Stimulated activated CD8-positive, alpha-beta memory T cell treated with anti-CD3 and anti-CD28 coated beads, Interleukin-7, amount 100 ng/mL, for 48 hours (primary cell): Measurements from ENCODE around the gene ARHGAP30.
"Not testable (repeated sequence)": the region's sequence is repeated elsewhere in the genome, so short reads cannot be mapped to it uniquely, and the experiment has no call there.

Experiments used
- DNase-seq, 2 donors: peaks; one replicate each; pipeline ENCODE4 v3.0.0-alpha.2; 2020; ENCODE audit warnings: low read depth in 1 of 2; ENCODE audit errors: extremely low read depth in 1 of 2

Gene ARHGAP30, protein sequence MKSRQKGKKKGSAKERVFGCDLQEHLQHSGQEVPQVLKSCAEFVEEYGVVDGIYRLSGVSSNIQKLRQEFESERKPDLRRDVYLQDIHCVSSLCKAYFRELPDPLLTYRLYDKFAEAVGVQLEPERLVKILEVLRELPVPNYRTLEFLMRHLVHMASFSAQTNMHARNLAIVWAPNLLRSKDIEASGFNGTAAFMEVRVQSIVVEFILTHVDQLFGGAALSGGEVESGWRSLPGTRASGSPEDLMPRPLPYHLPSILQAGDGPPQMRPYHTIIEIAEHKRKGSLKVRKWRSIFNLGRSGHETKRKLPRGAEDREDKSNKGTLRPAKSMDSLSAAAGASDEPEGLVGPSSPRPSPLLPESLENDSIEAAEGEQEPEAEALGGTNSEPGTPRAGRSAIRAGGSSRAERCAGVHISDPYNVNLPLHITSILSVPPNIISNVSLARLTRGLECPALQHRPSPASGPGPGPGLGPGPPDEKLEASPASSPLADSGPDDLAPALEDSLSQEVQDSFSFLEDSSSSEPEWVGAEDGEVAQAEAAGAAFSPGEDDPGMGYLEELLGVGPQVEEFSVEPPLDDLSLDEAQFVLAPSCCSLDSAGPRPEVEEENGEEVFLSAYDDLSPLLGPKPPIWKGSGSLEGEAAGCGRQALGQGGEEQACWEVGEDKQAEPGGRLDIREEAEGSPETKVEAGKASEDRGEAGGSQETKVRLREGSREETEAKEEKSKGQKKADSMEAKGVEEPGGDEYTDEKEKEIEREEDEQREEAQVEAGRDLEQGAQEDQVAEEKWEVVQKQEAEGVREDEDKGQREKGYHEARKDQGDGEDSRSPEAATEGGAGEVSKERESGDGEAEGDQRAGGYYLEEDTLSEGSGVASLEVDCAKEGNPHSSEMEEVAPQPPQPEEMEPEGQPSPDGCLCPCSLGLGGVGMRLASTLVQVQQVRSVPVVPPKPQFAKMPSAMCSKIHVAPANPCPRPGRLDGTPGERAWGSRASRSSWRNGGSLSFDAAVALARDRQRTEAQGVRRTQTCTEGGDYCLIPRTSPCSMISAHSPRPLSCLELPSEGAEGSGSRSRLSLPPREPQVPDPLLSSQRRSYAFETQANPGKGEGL

DNA sequence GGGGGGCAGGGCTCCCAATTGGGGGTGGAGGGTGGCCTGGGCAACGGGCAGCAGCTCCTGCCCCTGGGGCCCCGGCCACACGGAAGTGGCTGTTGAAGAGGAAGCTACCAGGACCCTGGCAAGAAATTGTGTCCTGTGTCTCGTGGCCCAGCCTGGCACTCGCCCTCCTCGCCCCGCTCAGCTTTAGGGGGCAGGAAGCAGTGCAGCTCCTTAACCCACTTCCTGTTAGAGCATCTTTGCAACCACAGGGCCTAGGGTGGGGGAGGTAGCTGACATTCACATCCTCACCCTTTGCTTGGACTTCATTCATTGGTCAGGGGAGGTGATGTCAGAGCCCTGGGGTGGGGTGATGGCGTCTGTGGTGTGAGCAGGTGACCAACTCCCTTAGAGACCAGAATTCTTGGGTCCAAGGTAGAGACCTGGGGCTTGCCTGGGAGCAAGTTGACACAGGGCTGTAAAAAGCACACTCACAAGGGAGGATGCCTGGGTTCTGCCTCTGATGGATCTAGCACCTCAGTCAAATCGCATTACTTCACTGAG, at the start of gene ARHGAP30:
Gene ARHGAP30, minus strand, starts transcription at position 161 of the 540 bp plus-strand sequence. CDS start 267 bp downstream, outside the sequence.
- peak; percentile 72 to 91 for DNase-seq

DNA sequence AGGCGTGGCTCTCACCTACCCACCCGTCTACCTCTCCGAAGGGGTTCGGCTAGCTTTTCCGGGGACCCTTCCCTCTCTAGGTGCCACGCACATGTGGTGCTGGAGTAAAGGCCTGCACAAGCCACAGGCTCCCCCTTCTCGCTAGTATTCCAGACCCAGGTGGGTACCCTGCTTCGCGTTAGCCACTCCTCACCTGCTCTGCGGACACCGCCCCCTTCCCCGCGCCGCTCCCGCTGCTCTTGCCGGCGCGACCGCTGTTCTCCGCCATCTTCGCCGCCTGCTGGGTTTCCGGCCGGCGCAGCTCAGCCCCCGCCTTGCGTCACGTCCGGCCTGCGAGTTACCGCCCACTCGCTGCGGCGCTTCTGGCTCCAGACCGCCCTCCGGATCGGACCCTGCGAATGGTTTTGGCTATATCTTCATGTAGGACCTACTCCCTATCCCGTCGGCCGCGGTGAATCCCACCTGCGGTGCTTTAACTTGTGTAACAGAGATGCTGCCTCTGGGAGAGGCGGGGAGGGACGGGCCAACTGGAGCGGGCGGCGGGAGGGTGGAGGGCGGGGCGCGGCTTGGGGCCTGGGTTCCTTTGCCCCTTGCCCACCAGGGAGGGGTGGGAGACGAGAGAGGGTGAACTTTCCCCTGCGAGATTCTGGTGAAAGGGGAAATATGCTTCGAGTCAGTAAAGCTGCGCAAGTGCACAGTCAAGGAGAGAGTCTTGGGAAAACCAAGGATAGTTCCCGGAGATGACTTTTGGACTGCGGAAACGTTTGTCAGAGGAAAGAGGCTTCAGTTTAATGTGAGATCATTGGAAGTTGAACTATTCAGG, 48.3 kb upstream of the ARHGAP30 start, which contains the start of the genes NIT1 and PFDN2:
Gene NIT1, plus strand, starts transcription at position 347 of the 823 bp plus-strand sequence. Its CDS starts 72 bp downstream, at position 419.
Gene PFDN2, minus strand, starts transcription at position 279 of the 823 bp plus-strand sequence. Its CDS starts 11 bp downstream, at position 268.
- DNase-seq = peak; percentile 74 to 81

DNA sequence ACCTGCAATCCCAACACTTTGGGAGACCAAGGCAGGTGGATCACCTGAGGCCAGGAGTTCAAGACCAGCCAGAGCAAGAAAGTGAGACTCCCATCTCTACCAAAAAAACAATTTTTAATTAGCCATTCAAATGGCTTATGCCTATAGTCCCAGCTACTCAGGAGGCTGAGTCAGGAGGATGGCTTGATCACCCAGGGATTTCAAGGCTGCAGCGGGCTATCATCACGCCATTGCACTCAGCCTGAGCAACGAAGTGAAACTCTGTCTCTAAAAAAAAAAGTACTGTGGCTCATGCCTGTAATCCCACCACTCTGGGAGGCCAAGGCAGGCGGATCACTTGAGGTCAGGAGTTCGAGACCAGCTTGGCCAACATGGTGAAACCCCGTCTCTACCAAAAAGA, 46.3 kb upstream of the ARHGAP30 start:
- DNase-seq = not testable (repeated sequence)

DNA sequence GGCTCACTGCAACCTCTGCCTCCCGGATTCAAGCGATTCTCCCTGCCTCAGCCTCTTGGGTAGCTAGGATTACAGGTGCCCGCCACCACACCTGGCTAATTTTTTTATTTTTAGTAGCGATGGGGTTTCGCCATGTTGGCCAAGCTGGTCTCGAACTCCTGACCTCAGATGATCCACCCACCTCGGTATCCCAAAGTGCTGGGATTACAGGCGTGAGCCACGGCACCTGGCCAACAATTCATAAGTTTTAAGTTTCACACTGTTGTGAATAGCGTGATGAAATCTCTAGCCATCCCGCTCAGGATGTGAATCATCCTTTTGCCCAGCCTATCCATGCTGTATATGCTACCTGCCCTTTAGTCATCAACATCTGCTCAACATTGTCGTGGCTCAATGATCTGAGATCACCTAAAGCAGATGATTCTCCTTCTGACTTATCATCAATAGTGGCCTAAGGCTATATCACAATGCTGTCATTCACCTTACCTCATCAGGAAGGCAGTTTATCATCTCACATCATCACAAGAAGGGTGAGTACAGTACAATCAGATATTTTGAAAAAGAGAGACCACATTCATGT, 45.5 kb upstream of the ARHGAP30 start:
- peak in 1 of 2 donors; percentile 61 for DNase-seq

DNA sequence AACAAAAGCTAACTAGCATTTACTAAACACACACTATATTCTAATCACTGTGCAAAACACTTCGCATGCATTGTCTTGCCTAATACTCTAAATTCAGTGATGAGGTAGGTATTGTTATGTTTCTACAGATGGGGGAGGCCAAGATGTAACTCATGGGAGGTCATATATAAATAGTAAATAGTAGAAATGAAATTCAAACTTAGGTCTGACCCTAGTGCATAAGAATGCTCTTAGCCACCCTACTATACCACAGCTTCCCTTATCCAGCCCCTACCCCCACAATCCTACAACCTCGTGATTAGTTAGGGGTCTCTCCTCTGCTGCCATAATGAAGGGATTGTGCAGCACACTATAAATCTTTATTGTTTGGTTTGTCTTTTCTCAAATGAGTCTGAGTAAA, 44.9 kb upstream of the ARHGAP30 start:
- no peak for DNase-seq

DNA sequence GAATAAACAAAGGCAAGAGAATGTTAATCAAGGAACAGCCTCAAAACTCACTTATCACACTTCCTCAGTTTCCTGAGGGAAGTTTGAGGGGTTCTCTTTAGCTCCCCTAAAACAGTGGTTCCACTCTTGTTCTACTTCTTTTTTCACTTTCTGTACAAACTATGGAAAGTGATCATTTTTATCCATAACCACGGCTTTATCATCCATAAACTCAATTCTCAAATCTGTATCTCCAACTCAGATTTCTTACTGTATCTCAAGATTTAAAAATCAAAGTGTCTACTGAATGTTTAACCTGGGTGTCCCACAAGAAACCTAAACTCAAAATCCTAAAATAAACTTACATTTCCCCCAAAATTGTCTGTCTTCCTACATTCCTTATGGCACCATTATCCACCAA, 44.2 kb upstream of the ARHGAP30 start:
- DNase-seq = no peak

DNA sequence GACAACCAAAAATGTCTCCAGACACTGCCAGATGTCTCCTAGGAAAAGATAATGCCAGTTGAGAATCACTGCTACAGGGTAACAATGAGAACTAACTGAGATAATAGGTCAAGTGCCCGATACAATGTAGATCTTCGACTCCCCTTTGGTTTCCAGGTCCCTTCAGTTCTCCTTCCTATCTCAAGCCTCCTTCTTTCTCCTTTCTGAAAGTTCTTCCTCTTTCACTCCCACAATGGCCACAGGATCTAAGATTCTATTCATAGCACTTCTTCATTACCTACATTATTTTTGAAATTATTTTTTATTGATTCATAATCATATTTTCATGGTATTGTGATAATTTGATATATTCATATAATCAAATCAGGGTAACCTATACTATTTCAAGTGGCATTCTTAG, 41.8 kb upstream of the ARHGAP30 start:
- DNase-seq = no peak

DNA sequence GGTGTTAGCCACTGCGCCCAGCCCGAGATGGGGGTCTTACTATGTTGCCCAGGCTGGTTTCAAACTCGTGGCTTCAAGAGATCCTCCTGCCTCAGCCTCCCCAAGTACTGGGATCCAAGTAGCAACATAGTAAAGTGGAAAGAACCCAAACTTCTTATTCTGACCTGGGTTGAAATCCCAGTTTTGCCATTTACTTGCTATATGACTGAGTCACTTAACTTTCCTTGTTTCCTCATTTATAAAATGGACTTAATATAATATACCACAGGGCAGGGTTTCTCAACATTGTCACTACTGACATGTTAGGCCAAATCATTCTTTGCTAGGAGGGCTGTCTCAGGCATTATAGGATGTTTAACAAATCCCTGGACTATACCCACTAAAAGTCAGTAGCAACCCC, 41.4 kb upstream of the ARHGAP30 start:
- DNase-seq = no peak

DNA sequence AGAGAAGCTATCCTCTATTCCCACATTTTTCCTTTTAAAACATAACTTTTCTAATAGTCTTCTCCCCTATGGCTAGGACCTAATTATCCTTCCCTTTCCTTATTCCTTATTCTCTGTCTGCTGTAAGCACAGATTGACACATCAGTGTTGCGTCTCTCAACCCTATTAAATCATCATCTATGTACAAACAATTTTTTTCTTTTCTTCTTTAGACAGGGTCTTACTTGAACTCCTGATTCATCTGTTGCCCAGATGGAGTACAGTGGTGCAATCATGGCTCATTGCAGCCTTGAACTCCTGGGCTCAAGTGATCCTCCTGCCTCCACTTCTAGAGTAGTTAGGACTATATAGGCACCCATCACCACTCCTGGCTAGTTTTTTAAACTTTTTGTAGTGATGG, 36.7 kb upstream of the ARHGAP30 start:
- DNase-seq = no peak

DNA sequence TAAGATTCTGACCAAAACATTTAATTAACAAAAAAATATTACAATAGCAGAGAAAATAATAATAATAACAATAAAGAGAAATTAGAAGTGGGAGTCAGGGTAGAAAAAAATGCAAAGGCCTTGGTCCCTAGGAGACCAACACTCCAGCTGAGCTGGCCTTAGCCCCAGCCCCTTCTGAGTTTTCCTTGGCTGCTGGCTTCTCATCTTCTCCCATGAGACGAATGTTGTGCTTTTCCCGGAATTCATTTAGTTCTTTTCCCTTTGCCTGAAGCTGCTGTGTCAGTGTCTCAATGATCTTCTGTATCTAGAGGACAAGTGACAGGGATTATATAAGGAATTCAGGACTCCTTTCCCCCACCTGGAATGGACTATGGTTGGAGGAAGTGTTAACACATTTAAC, 30.9 kb upstream of the ARHGAP30 start:
- DNase-seq = no peak

DNA sequence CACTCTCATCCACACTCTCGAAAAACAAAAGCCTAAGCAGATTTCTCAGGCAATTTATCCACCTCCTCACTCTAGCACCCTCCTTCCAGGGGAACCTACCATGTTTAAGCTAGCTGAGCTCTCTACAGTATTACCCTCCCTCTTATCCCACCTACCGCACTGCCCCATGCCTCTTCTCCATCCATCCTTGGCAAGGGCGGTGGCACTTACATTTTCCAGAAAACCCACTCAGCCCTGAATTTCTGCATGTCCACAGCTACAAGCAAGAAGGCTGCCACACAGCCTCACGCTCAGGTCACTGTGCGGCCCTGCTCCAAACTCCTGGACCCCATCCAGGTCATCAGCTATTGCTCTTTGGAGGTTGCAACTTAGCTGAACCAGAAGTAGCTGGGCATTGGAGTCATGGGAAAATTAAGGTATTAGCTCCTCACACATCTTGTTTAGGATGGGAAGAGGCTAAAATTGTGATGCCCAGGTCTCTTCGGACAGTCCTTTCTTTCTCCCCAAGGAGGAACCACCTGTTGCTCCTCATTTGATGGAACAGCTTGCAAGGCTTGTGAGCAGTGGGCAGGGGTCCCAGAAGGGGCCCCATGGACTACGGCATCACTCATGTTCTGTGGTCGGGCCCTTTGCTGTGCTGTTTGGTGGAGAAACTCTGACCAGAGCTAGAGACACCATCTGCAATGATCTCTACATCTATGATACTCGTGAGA, 29.6 kb upstream of the ARHGAP30 start:
- DNase-seq = no peak

DNA sequence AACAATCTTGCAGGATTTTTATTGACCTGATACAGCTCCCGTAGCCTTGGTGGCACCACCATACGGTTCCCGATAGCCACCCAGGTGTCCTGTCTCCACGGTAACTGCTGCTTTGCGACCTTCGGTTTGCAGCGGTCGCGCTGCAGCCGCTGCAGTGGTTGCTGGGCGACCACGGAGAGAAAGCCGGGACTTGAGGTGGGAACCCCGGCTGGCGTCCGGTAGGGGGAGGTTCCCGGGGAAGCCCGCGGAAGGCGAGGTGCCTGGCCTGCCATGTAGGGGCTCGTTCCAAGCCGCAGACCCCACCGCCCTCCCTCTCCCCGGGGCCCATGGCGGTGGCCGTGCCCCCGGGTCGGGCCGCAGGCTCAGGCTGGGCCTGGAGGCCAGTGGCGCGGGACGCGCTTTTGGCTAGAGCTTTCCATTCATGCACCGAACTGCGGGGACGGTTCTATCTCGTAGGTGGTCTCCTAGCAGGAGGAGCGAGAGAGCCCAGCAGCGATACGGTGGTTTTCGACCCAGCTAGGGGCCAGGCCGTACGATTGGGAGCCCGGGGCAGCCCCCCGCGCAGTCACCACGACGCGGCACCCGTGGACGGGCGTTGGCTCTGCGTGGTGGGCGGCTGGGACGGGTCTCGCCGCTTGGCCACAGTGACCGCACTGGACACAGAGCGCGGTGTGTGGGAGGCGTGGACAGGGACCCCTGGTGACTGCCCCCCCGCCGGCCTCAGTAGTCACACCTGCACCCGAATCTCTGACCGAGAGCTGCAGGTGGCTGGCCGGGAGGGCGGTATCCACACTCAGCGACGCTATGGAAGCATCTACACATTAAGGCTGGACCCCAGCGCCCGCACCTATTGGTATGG, 28.7 kb upstream of the ARHGAP30 start, which contains the start of gene KLHDC9:
Gene KLHDC9, plus strand, starts transcription at position 152 of the 859 bp plus-strand sequence. Its CDS starts 175 bp downstream, at position 327.
- peak; percentile 55 to 67 for DNase-seq

DNA sequence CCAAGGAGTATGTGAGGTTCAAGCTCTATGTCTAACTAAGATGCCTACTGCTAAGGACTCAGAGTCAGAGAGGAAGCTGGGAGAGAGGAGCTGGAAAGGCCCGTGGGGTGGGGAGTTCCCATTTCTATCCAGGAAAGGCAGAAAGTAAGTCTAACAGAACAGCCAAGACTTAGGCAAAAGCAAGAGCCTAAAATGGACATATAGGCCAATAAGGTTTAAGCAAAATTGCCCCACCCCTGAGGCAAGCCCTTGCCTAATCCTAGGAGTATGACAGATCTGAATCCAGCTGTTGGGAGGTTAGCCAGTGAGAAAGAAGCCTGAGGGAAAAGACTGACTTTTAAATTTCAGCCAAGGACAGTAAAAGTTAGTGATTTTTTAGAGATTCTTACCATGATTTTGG, 26.8 kb upstream of the ARHGAP30 start:
- DNase-seq = no peak

DNA sequence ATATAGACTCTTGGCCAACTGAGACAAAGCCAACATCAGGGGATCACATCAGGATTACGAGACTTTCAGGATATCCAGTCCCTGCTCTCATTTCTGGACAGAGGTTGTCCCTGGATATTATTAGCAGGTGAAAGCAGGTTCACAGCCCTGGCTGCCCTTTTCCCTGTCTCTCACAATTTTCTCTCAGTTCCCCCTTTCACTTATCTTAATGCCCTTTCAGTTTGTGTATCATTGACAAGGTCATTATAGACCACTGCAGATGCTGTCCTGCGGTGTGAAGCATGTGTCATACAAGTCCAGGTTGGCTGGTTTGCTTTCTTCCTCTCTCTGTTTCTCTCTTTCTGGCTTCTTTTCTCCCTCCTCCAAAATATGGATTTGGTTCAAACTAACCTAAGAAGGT, 26.3 kb upstream of the ARHGAP30 start:
- DNase-seq = no peak

DNA sequence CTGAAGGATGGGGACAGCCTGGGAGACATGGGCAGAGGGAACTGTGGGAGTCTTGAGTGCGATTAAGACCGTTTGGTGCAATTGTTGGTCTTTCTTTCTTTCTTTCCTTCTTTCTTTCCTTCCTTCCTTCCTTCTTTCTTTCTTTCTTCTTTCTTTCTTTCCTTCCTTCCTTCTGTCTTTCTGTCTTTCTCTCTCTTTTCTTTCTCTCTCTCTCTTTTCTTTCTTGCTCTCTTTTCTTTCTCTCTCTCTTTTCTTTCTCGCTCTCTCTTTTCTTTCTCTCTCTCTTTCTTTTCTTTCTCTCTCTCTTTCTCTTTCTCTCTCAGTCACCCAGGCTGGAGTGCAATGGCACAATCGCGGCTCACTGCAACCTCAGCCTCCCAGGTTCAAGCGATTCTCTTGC, 25.5 kb upstream of the ARHGAP30 start:
- DNase-seq = no peak

DNA sequence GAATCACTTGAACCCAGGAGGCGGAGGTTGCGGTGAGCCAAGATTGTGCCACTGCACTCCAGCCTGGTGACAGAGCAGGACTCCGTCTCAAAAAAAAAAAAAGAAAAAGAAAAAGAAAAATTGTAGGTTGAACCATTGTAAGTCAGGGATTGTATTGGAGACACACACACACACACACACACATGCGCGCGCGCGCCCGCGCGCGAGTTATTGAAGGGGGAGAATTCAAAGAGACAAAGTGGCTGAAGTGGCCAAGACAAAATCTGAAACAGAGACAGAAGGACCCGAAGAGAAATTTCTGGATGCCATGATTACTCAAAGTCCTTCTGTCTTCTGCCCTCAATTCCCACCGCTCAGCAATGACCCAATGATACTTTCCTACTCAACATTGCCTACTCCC, 24.8 kb upstream of the ARHGAP30 start:
- DNase-seq = no peak

DNA sequence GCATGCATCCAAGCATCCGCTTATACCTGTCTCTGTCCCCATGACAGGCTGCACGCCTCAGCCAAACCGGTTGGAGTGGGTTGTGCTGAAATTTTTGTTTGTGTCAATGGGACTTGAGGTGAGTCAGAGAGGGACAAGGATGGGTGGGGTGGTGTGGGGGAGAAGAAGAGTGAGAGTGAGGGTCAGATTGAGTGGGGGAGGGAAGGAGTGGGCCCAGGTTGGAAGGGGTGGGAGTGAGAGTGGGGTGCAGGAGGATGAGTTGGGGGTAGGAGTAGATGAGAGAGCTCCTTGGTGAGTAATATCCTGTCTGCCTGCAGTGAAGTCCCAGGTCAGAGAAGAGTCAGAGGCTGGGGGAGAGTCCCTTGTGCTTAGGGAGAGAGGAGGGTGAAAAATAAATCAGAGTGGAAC, 22.9 kb upstream of the ARHGAP30 start:
- DNase-seq = peak in 1 of 2 donors; percentile 49
